Measurements from ENCODE around the gene KRTAP5-5. TPM values are rescaled to one million over a fixed set of nuclear protein-coding genes. Genes with fewer than 3 reads are reported as not detected.
"Not testable (repeated sequence)": the region's sequence is repeated elsewhere in the genome, so short reads cannot be mapped to it uniquely, and the experiment has no call there.

The KRTAP5-5 gene
- total RNA-seq, 2 donors from 2014 or later, result not detected

- TF ChIP-seq, protein P1, sequence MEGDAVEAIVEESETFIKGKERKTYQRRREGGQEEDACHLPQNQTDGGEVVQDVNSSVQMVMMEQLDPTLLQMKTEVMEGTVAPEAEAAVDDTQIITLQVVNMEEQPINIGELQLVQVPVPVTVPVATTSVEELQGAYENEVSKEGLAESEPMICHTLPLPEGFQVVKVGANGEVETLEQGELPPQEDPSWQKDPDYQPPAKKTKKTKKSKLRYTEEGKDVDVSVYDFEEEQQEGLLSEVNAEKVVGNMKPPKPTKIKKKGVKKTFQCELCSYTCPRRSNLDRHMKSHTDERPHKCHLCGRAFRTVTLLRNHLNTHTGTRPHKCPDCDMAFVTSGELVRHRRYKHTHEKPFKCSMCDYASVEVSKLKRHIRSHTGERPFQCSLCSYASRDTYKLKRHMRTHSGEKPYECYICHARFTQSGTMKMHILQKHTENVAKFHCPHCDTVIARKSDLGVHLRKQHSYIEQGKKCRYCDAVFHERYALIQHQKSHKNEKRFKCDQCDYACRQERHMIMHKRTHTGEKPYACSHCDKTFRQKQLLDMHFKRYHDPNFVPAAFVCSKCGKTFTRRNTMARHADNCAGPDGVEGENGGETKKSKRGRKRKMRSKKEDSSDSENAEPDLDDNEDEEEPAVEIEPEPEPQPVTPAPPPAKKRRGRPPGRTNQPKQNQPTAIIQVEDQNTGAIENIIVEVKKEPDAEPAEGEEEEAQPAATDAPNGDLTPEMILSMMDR (conservative IDR thresholded peaks at IDR 0.05), result no peak
- Histone ChIP-seq H3K36me3 (ENCODE audit: control insufficient read depth, insufficient read depth, low read length) (no peaks in the 10 kb centered on the region), H3K4me1 (ENCODE audit: control insufficient read depth, insufficient read depth, low read length) (no peaks in the 10 kb centered on the region), H3K27me3 (ENCODE audit: control insufficient read depth, insufficient read depth, low read length, poor library complexity, severe bottlenecking) (no peaks in the 10 kb centered on the region), H3K27ac (ENCODE audit: low read depth, low read length) (no peak overlapping the region), H3K9me3 (ENCODE audit: control insufficient read depth, low read length) (no peaks in the 10 kb centered on the region), H3K4me3 (ENCODE audit: low read length) (no peak overlapping the region), H3K9ac (ENCODE audit: extremely low read depth, low read length, poor library complexity, severe bottlenecking) (no peak overlapping the region)
- Mint-ChIP-seq H3K27ac (no peak overlapping the region), H3K9me3 (no peaks in the 10 kb centered on the region), H3K27me3 (ENCODE audit: insufficient read depth) (peaks cover 8% of the 10 kb centered on the region), H3K4me1 (no peaks in the 10 kb centered on the region), H3K4me3 (no peak overlapping the region), H3K36me3 (ENCODE audit: low read depth) (no peaks in the 10 kb centered on the region)
- no peak for DNase-seq
- WGBS, 2 experiments (ENCODE audit: insufficient coverage in 1 of 2, insufficient read length in 1 of 2), result 97 to 100% methylated on average over 2 of the region's 2 CpGs
Measured at GRCh38 chr11:1586699-1587098, 42.9 kb upstream of the KRTAP5-5 start.

DNA sequence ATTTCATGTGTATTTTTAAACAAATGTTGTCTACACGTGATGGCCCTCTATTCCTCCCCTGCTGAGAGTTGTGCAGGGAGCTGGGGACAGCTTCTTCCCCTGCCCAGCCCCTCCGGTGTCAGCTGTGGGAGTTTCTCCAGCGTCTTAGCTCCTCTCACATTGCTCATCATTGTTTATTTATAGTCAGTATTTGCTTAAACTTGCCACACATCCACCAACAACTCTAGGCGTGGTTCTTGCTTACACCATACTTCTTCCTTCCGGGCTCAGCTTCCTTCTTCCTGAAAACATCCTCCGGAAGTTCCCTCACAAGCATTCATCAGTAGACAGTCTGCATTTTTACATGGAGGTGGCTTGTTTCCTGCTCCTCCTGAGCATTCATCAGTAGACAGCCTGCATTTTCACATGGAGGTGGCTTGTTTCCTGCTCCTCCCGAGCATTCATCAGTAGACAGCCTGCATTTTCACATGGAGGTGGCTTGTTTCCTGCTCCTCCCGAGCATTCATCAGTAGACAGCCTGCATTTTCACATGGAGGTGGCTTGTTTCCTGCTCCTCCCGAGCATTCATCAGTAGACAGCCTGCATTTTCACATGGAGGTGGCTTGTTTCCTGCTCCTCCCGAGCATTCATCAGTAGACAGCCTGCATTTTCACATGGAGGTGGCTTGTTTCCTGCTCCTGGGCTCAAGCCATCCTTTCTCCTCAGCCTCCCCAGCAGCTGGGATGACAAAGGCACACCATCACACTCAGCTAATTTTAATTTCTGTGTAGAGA is 40.2 kb upstream of the KRTAP5-5 start:
- H3K9me3 ChIP-seq (ENCODE audit: control insufficient read depth, low read length); H3K4me1 Mint-ChIP-seq; H3K4me3 Mint-ChIP-seq; H3K36me3 Mint-ChIP-seq (ENCODE audit: low read depth); DNase-seq; H3K27me3 ChIP-seq (ENCODE audit: control insufficient read depth, insufficient read depth, low read length, poor library complexity, severe bottlenecking); H3K4me3 ChIP-seq (ENCODE audit: low read length); H3K27ac Mint-ChIP-seq; H3K27ac ChIP-seq (ENCODE audit: low read depth, low read length); H3K9me3 Mint-ChIP-seq; H3K36me3 ChIP-seq (ENCODE audit: control insufficient read depth, insufficient read depth, low read length); H3K4me1 ChIP-seq (ENCODE audit: control insufficient read depth, insufficient read depth, low read length); H3K9ac ChIP-seq (ENCODE audit: extremely low read depth, low read length, poor library complexity, severe bottlenecking): not testable (repeated sequence)
- WGBS, 2 experiments (ENCODE audit: insufficient coverage in 1 of 2, insufficient read length in 1 of 2), result 68 to 75% methylated on average over 5 to 7 of the region's 10 CpGs
- peaks cover 19% of the 10 kb centered on the region for H3K27me3 Mint-ChIP-seq (ENCODE audit: insufficient read depth)

DNA sequence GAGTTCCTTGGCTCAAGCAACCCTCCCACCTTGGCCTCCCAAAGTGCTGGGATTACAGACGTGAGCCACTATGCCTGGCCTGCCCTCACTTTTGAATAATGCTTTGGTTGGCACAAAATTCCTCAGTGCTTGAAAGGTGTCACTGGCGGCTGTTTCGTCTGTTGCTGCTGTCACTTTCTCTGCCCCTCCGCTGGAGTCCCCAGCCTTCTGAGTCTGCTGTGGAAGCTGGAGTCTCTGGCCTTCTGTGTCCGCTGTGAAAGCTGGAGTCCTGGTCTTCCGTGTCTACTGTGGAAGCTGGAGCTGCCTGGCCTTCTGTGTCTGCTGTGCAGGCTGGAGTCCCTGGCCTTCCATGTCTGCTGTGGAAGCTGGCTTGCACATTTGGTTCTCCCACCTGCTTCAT is 39.6 kb upstream of the KRTAP5-5 start:
- TF ChIP-seq, protein P1 (conservative IDR thresholded peaks at IDR 0.05), result no peak
- 84 to 88% methylated on average over 6 of the region's 6 CpGs for WGBS, 2 experiments (ENCODE audit: insufficient coverage in 1 of 2, insufficient read length in 1 of 2)
- H3K4me3 Mint-ChIP-seq, result no peak overlapping the region

More for the DNA sequence above, 39.6 kb upstream of the KRTAP5-5 start:
- H3K9me3 Mint-ChIP-seq, result no peaks in the 10 kb centered on the region
- Histone ChIP-seq H3K9ac (ENCODE audit: extremely low read depth, low read length, poor library complexity, severe bottlenecking) (no peak overlapping the region), H3K27ac (ENCODE audit: low read depth, low read length) (no peak overlapping the region), H3K9me3 (ENCODE audit: control insufficient read depth, low read length) (no peaks in the 10 kb centered on the region), H3K4me3 (ENCODE audit: low read length) (no peak overlapping the region), H3K27me3 (ENCODE audit: control insufficient read depth, insufficient read depth, low read length, poor library complexity, severe bottlenecking) (no peaks in the 10 kb centered on the region), H3K36me3 (ENCODE audit: control insufficient read depth, insufficient read depth, low read length) (no peaks in the 10 kb centered on the region), H3K4me1 (ENCODE audit: control insufficient read depth, insufficient read depth, low read length) (no peaks in the 10 kb centered on the region)
- no peaks in the 10 kb centered on the region for H3K36me3 Mint-ChIP-seq (ENCODE audit: low read depth)
- peaks cover 19% of the 10 kb centered on the region for H3K27me3 Mint-ChIP-seq (ENCODE audit: insufficient read depth)
- DNase-seq, result no peak
- H3K4me1 Mint-ChIP-seq, result no peaks in the 10 kb centered on the region
- no peak overlapping the region for H3K27ac Mint-ChIP-seq
